ACHN (cell line): ENCODE measurements around the gene HAND2.

Experiments
- DNase-seq: peaks from one replicate; pipeline ENCODE4 v3.0.0-alpha.2; 2015
- in situ Hi-C: cut with HindIII; loops from 2 replicates; pipeline ENCODE4 v1.10.0; 2017; ENCODE audit warnings: low sequenced_read_pairs, low pct_ligation_motif_present, low pct_unique_long_range_greater_than_20kb

The HAND2 gene

DNA sequence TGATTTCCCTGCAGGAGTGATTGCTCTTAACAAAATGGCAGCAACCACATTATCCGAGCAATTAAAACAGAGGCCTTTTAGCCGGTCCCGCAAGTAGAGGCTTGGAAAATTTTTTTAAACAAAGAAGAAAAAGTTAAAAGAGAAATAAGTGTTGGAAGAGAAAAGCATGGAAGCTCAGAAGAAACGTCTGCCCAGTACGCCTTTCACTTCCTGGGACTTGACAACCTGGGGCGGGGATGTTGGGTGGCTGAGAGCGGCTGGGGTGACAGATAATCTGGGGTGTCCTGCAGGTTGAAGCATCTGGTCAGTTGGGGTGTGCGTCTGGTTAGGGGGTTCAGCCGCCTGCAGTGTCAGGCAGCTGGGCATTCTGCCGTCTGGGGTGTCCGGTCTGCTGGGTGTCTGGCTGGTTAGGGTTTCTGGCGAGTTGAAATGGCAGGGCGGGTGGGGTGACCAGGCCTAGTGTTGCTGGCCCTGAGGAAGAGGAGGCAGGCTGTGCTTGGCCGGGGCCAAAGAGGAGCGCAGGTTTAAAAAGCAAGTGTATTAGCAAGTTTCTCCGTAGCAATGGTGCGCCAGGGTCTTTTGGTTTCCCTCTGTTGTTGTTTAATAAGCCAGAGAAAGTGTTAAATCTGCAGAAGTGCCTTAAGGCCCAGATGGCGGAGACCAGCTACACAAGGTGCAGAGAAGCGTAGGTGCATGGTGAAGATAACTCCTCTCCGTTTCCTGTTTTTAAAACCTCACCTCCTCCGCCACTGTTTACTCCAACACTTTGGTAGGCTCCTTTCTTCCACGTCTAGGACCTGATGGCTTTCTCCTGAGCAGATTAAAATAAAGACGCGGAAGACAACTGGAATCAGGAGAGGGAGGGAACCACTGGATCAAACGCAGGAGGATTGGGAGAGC is 5.6 kb downstream of the HAND2 start:
- no peak for DNase-seq
- in situ Hi-C loops, result no loop called here

DNA sequence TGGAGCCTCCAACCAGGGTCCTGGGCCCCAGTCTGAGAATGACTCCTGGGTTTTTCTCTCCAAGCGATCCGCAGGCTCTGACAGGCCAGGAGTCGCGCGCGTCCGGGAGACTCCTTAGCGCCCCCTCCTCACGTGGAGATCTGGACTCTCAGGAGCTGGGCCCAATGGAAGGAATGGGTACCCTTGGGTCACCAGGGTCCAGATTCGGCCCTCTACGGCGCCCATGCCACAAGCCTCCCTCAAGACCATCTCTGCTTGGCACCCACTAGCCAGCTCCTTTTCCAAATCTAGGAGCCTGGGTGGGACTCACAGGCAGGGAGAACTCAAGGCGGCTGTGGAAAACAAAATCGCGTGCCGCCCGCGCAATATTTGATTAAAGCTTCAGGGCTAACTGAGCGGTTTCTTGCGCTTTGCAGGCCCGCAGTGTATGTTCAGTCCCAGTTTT is 7.1 kb downstream of the HAND2 start:
- no peak for DNase-seq
- in situ Hi-C loops, result no loop called here

DNA sequence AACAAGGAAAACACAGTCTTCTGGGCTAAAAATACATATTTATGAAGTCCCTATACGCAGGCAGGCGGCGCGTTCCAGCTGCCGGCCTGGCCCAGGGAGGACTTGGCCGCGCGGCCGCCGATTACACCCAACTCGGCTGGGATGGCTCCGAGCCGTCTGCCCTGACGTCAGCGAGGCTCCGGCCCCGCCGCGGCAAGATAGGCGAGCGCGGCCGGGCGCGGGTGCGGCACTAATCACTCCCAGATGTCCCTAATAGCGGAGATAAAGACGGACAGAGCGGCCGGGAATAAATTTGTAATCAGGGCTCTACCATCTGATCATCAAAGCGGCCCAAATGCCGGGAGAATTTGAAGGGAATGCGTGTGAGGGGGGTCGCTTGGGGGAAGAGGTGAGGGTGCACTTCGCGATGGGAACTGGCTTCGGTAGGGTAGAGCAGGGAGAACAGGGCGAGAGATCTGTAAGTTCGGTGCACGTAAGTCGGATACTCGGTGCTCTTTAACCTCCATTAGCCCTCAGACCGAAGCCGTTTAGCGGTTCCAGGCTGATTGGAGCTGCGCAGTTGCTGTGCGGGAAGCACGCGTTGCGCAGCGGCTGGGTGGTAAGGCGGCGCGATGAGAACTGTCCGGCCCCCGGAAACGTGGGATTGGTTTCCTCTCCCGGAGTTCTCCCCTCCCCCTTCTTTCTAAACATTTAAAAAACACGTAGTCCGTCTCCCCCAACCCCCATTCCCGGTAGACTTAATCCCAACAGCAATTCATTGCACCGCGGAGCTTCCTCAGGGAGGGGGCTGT is 7.7 kb downstream of the HAND2 start:
- in situ Hi-C loops, result no loop called here

DNA sequence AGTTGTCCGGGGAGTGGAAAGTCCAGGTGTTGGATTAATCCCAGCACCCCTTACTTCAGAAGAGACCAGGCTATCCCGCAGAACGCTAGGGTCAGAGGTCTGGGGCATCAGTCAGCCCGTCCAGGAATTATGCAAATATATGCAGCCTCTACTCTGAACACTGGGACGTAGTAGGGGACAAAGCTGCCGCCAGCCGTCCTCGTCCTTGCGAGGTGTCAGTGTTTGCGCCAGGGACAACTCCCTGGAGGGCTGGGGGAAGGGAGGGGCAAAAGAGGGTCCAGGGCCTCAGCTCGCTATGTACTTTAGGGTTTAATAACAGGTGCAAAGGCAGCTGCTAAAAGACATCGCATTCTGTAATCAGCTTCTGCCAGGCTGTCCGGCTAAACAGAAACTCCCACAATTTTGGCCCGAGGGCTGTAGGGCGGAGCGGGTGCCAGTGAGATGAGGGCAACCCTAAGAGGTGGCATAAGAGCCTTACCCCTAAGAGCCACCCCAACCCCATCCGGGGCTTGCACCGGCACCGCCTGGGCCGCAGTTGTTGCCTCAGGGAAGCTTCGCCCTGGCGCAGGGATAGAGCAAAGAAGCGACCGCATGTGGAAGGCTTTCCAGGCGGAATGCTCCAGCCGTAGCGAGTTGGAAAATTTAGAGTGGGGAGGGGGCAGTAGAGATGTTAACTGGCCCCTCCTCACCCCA is 8.4 kb downstream of the HAND2 start:
- DNase-seq, result no peak
- in situ Hi-C loops, result no loop called here

More for the DNA sequence above, 7.7 kb downstream of the HAND2 start:
- peak; percentile 63 for DNase-seq

DNA sequence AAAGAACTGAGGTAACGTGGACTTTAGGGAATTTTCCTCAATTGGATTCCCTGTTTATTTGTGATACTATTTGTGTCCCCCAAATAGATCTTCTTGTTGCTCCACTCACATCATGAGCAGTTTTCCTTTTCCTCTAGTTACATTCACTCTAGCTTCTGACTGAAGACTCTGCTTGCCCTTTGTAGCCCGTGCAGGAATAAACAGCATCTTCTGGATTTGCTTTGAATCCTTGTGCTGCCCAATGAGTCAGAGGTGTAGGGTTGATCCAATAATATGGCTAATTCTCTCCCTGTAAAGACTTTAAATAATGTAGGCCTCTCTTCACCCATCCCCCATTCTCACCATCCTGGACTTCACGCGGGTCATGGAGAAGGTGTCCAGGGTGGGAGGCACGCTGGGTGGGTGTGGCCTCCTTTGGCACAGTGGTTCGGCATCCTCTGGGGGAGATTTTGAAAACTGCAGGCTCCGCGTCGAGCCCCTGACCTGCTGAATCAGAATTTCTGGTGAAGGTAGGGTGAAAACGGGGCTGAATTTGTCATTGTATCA is 9.0 kb downstream of the HAND2 start:
- no peak for DNase-seq
- in situ Hi-C loops, result no loop called here

DNA sequence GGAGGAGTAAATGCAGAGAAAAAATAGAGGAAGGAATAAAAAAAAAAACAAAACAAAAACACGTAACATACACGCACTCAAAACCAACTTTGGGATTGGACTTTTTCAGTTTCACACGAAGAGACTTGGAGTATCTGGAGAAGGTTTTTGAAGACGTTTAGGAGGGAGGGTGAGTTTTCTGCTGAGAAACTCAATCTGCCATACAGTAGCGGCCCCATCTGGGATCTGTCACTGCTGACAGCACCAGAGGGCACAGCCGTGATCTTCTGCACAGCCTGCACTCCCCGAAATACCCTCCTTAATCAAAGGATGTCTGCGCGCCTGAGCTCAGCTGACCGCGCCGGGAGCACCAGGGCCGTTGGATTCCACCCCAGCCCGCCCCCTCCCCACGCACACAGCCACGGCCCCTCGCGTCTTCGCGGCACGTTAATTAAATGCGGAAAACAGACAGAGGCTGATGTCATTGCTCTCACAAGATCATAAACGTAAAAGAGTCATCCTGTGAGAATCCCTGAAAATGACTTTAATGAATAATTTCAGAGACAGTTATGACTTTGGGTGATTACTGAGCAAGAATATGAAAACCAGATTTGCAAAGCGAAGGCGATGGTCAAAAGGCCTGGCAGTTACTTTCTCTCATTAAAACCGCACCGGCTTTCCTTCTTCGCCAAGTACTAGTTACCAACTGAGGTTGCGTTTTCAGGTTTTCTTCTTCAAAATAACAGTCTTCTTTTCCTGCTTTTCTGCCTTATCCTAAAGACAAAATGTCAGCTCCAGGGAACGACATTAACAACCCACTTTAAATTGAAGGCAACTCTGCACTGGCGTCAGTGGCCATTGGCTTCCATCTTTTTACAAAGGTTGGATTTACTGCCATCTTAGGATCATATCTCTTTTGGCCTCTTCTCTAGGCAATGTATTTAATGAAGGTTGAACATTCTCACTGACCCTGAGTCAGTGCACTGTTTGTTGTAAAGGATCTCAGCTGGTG is 10.6 kb downstream of the HAND2 start:
- in situ Hi-C loops, result no loop called here
- no peak for DNase-seq

DNA sequence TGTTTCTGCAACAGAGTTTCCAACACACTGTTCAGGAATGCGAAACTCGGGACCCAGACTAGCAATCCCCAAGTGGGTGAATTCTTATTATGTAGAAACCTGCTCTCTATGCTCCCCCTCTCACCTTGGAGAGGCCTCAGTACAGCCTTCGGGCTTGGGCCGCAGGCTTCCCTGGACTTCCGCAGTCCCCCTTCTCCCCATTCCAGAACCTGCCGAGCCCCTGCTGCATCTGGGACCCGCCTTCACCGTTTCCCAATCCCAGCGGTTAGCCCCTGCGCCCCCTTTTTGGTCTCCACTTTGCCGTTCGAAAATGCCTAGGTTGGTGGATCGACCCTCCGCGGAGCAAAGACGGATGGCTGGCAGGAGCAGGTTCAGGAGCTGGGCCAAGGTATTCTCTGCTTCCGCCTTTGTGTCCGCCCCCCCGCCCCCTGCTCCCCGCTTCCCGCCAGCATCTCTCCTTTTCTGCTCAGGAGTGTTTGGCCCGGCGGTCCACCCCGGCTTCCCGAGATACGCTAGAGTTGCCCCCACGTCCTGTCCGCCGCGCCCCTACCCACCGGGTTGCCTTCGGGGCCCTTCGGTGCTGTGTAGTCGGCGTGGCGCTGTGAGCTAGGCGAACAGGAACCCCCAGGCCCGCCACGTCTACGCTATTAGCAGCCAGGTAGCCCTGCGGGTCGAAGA is 11.5 kb downstream of the HAND2 start:
- in situ Hi-C loops, result no loop called here
- no peak for DNase-seq

DNA sequence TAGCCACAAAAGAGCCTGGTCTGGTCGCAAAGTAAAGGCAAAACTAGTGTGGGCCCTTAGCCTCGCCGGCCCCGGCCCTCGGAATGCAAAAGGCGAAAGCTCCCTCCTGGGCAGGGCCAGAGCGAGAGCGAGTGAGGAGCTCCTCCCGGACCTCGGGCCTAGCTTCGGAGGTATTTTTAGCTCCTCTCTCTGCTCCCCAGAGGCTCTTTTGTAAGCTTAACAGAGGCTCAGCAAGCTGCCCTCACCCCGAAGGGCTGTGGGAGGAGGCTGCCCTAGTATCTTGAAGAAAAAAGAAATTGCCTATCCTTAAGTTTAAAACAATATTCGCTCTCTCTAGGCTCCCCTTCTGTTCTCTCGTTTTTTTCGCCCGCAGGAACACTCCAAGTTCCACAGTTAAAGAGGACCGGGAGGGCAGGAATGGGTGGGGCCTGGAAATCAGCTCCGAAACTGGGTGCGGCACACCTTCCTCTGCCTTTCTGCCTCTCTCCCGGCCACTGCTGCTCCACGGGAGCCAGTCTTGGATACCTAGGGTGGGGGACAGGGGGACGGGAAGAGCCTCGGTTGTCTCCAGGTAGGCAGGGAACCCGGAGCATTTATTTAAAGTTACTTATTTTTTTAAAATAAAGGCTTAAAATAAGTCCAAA is 12.1 kb downstream of the HAND2 start:
- in situ Hi-C loops, result no loop called here
- DNase-seq, result no peak

DNA sequence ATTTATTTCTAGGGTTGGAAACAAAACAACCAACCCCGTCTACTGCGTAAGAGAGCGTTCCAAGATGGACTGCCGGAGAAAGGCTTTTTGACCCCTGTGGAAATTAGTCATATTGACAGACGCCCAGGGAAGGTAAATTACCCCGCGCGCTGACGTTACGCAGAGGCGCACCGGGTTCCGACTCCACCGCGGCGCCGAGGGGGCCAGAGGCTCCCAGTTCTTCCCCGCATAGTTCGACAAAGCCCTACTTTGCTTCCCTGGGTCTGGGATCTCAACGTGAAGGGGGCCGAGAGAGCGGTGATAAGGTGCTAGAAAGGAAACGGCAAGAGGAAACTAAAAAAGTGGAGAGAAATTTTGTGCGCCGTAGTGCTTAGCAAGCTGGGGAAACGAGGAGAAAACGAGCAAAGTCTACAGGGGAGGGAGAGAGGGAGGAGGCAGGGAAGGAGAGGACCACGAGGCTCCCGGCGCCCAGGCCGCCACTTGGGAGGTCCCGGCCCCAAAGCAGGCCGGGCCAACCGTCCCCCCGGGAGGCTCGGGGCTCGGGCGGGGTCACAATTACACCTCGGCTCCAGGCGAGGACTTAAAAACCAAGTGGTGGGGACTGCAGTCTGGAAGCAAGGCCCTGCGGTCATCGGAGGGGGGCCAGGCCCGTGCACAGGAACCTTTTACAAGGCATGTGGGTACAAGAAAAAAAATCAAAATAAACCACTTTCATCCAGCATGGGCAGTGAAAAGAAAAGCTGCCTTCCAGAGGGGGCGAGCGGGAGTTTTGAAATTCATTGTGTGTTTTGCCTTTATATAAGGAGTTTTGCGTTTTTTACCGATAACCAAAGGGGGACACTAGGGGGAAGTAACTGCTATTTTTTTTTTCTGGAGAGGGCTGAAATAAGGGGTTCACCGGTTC is 13.2 kb downstream of the HAND2 start:
- in situ Hi-C loops, result no loop called here

DNA sequence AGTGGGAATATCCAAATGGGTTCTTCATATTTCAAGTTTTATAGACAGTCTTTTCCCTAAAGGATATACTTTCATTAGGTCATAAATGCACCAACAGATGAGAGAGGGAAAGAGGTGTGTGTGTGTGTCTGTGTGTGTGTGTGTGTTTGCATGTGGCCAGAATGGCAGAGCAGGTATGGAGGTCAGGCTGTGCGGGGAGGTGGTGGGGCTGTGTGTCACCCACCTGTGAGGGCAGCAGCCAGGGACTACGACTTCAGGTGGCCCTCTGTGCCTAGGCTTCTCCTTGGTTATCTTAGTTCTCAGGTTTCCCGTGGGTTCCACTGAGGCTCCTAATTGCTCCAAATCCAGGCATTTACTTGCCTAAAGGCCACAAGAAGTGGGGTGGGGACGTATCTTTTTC is 14.6 kb downstream of the HAND2 start:
- in situ Hi-C loops, result no loop called here
- DNase-seq, result no peak

More for the DNA sequence above, 13.2 kb downstream of the HAND2 start:
- no peak for DNase-seq

DNA sequence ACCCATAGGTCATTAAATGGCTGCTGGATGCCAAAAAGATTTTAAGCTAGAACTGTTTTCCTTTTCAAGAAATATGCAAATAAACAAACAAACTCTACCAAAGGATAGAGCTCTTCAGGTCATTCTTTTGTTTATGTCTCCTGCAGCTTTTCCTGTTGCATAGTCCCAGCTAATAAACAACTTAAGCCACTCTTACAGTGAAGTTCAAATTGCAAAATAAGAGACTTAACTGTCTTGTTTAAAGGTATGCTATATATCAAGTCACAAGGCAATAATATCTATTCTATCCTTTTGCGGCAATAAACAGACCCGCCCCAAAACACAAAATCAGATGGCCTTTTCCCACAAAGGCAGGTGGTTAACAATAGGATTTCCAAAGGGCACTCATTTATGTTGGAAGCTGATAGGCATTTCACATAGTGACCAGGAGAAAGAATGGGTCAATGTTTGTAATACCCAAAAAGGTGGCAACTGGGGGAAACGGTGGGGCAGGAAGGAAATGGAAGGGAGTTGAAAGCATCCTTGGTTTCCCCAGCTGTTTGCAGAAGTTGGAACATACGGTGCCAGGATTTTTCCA is 15.3 kb downstream of the HAND2 start:
- in situ Hi-C loops, result no loop called here
- no peak for DNase-seq

DNA sequence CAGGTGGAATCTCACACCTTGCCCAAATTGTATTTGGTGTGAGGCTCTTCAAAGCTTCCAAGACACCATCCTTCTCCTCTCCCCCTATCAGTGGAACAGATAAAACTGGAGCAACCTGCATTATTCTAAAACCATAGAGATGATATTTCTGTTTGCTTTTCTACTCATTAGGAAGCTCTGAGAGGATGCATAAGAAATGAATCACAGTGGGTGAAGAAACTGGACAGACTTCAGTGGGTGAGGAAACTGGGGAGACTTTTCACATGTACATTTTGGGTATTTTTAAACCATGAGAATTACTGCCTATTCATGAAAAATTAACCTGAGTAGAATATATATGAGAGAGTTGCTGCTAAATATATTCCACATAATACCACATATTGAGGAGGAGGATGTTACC is 16.4 kb downstream of the HAND2 start:
- no peak for DNase-seq
- in situ Hi-C loops, result no loop called here

DNA sequence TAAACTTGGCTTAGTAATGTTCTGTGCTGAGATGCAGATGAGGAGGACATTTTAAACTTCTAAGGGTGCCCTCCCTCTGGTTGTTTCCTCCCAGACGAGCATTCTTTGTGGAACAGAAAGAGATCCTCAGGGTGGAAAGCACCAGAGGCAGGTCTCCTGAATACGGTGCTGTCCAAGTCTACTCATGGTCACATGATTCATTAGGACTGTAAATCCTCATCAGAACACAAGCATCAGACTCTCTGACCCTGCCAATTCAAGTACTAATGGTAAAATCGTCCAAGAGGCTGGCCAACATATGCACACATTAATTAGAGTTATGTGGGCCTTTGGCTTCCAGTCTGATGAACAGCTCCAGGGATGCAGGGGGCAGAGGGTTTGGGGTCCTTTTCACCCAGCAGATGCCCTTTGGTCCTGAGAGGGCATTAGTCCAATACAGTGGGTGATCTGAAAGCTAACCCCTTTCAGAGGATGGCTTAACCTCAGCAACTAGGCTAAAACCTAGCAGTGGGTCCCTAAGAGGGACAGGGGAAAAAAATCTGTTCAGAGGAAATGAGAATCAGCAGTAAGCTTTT is 18.2 kb downstream of the HAND2 start:
- in situ Hi-C loops, result no loop called here
- DNase-seq, result no peak

DNA sequence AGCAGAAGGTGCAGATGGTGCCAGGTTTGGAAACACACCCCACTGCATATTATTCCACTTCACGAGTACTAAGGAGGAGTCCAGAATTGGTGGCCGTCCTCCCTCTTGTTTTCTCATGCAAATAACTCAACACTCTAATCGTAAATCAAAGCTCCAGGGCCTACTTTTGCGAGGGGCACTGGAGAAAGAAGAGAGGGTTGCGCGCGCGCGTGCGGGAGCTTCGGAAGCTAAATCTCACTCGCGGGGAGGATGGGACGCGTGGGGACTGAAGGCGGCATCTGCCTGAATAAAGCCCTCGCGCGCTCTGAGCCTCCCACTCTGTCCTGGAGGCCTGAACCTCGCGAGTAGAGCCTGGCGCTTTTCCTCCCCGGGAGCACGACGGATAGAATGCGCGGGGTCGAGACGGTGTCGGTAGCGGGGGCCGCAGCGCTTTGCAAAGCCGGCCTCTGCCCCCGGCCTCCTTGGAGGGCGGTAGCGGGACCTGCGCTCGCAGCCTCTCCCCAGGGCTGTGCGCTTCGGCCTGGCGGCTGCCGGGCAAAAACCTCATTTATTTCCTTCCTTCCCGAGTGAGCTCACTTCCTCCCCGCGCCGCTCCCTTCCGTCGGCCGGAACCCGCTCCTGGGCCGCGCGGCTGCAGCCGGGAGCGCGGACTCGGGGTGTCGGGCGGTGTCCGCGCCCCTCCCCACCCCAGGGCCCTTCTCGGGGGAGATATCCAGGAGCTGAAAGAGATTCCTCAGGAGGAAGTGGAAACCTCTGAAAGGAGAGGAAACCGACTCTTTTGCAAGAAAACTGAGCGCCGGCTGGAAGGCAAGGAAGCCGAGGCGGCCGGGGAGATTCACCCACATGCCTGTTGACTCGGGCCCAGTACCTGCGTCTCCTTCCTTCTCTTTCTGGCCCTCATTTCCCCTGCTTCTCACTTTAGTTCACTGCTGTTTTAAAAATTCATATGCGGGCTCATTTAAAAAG is 20.7 kb downstream of the HAND2 start:
- no peak for DNase-seq
- in situ Hi-C loops, result no loop called here
